GM13977 (cell line): Measurements from ENCODE around the gene USP46.

ENCODE experiments used
- DNase-seq: peaks from one replicate; pipeline ENCODE4 v3.0.0; 2012; ENCODE audit warnings: low spot score
- CTCF ChIP-seq: IDR thresholded peaks from 2 replicates; pipeline ENCODE4 v1.5.1; 2012; ENCODE audit warnings: mild to moderate bottlenecking, control low read depth; ENCODE audit not compliant: insufficient read depth; ENCODE audit errors: extremely low read depth, missing control alignments
- in situ Hi-C: fragments of 300-500 bp; cut with MboI; formaldehyde crosslinking; loops from one replicate; pipeline ENCODE4 v1.12.0; 2022; ENCODE audit warnings: low sequenced_read_pairs, low pct_unique_long_range_greater_than_20kb, mixed read lengths, inconsistent platforms; ENCODE audit not compliant: unreplicated experiment

The USP46 gene

GRCh38 chr4:52576961-52577623, 82.0 kb downstream of the USP46 start:
- DNase-seq = no peak

GRCh38 chr4:52576326-52576725, 82.8 kb downstream of the USP46 start:
- in situ Hi-C loops = no loop called here
- DNase-seq = no peak
- TF ChIP-seq CTCF = no peak

More at GRCh38 chr4:52576961-52577623, 82.0 kb downstream of the USP46 start:
- no peak for TF ChIP-seq CTCF
- in situ Hi-C loops = no loop called here

- in situ Hi-C loops = no loop called here
- no peak for DNase-seq
- no peak for TF ChIP-seq CTCF
Measured at GRCh38 chr4:52575406-52575805, 83.7 kb downstream of the USP46 start.

- no peak for DNase-seq
- in situ Hi-C loops = loop anchor here (25.0 kb wide), 1 partner anchor 413 kb away; no protein-coding TSS in a partner anchor
- TF ChIP-seq CTCF = no peak
Measured at GRCh38 chr4:52574036-52574435, 85.1 kb downstream of the USP46 start.

- in situ Hi-C loops = loop anchor here (25.0 kb wide), 1 partner anchor 414 kb away; no protein-coding TSS in a partner anchor
- no peak for TF ChIP-seq CTCF
- DNase-seq = no peak
Measured at GRCh38 chr4:52573551-52573950, 85.5 kb downstream of the USP46 start.

GRCh38 chr4:52572936-52573485, 86.1 kb downstream of the USP46 start:
- in situ Hi-C loops = loop anchor here (25.0 kb wide), 1 partner anchor 414 kb away; no protein-coding TSS in a partner anchor
- DNase-seq = no peak
- no peak for TF ChIP-seq CTCF
